HG03196 (cell line): ENCODE measurements around the gene IGSF1.

Experiments used
- ATAC-seq: cut with Tn5 transposase; IDR thresholded peaks from one replicate; pipeline ENCODE4 v1.9.1; 2021; ENCODE audit not compliant: unreplicated experiment

The IGSF1 gene, protein sequence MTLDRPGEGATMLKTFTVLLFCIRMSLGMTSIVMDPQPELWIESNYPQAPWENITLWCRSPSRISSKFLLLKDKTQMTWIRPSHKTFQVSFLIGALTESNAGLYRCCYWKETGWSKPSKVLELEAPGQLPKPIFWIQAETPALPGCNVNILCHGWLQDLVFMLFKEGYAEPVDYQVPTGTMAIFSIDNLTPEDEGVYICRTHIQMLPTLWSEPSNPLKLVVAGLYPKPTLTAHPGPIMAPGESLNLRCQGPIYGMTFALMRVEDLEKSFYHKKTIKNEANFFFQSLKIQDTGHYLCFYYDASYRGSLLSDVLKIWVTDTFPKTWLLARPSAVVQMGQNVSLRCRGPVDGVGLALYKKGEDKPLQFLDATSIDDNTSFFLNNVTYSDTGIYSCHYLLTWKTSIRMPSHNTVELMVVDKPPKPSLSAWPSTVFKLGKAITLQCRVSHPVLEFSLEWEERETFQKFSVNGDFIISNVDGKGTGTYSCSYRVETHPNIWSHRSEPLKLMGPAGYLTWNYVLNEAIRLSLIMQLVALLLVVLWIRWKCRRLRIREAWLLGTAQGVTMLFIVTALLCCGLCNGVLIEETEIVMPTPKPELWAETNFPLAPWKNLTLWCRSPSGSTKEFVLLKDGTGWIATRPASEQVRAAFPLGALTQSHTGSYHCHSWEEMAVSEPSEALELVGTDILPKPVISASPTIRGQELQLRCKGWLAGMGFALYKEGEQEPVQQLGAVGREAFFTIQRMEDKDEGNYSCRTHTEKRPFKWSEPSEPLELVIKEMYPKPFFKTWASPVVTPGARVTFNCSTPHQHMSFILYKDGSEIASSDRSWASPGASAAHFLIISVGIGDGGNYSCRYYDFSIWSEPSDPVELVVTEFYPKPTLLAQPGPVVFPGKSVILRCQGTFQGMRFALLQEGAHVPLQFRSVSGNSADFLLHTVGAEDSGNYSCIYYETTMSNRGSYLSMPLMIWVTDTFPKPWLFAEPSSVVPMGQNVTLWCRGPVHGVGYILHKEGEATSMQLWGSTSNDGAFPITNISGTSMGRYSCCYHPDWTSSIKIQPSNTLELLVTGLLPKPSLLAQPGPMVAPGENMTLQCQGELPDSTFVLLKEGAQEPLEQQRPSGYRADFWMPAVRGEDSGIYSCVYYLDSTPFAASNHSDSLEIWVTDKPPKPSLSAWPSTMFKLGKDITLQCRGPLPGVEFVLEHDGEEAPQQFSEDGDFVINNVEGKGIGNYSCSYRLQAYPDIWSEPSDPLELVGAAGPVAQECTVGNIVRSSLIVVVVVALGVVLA (N-terminal part only)

DNA sequence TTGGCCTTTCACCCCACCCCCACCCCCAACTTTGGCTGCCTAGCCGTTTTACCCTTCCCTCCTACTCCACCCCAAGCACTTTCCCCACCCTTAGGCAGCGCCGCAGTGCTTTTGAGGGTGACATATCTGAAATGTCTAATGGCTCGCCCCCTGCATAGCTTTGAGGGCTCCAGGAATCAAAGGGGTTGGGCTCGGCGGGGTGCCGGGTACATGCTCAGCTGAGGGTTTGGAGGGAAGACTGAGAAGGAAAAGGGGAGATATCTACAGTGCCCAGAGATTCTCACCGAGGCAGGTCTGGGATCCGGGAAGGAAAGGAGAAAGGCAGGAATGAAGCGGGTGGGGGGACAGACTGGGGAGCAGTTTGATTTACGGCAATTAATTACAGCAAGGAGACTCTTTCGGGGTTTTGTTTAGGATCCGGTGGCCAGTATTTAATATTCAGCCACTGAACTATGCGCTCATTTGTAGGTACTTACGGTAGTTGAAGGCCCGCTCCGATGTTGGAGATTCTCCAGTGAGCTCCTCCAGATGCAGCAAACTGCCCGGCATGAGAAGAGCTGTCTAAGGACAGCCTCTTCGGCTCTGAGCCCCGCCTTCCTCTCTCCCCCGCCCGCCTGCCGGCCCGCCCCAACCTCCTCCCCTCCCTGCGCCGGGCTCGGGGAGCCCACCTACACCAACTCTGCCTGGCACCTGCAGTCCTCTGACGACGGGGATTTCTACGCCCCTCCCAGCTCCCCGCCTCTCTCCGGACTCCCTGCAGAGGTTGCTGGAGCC, at the start of gene IGSF1:
IGSF1 (minus strand) TSS at position 569 of the 774 bp plus-strand sequence. CDS start 2,632 bp downstream, outside the sequence.
- ATAC-seq, result no peak

DNA sequence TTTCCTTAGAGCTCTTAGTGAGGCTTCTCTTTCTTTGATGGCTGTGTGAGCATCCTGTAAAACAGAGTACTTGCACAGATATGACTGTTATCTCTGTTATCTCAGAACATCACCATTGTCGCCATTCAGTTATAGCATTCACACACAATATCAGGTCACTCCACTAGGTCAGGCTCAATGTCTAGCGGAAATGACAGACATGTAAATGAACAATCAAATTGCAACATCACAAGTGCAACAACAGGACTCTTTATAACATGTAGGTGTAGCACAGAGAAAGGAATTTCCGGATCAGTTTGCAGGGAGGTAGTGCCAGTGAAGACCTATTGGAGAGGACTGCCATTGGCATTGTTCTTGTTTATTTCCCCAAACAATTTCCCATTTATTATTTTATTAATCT, 43.2 kb upstream of the IGSF1 start:
- ATAC-seq, result no peak

DNA sequence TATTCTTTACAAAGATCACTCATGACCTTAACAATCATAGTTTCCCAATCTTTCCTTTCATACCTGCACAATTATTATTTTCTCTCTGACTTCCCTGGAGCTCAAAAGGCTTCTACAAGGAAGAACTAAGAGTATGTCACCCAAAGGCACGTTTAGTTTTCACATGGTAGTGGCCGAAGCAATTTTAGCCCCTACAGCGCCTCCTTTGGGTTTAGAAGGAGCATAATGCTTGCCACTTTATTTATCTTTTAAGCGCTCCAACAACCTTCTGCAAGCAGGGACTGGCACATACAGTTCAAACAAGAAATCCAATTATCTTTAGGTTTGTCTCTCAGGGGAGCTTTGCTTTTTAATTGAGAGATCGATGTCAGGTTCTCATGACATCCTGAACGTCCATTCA, 42.0 kb upstream of the IGSF1 start:
- ATAC-seq, result no peak

DNA sequence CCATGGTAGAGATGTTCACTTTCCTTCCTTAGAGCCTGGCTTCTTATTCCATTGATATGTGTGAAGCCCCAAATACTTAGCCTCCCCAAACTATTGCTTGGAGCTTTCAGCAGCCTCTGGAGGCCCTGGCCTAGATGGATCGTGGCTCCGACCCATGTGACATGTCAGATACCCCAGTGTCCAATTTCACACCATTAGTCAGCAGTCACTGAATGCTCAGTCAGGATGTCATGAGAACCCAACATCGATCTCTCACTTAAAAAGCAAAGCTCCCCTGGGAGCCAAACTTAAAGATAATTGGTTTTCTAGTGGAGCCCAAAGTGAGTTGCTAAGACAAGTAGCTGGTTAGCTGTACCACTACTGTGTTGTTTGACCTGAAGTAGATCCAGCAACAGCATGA, 41.6 kb upstream of the IGSF1 start:
- no peak for ATAC-seq

DNA sequence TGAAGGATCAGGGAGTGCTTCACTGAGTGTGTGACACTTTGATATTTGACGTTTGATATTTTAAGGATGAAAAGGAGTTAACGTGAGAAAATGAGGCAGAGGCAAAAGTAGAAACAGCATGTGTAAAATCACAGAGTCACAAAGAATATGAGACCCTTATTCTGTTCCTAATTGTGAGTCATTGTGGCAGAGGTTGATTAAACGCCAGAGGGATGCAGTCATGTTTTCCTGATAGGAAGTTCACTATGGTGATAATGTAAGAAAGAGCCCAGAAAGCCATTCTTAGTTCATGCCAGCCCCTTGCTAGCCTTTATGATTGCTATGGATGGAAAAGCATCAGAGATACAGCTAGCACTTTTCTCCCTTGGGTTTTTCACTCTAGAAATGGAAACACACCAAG, 33.5 kb upstream of the IGSF1 start:
- no peak for ATAC-seq

DNA sequence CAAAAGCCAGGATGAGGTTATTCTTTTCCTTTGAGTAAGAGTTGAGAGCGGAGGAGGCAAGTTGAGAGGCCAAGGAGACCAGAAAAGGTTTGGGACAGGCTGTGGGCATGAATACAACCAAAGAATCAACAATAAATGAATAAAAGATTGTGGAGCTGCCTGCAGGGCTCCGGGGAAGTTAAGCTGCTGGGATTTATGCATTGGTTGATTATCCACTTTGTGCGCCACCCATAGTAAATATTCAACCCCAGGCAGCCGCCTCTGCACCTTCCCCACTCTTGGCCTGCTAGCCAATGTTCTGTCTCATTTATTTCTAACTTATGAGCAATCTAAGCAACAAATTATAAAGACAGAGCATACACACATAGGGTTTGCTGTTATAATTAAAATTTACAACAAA, 28.2 kb upstream of the IGSF1 start:
- no peak for ATAC-seq

DNA sequence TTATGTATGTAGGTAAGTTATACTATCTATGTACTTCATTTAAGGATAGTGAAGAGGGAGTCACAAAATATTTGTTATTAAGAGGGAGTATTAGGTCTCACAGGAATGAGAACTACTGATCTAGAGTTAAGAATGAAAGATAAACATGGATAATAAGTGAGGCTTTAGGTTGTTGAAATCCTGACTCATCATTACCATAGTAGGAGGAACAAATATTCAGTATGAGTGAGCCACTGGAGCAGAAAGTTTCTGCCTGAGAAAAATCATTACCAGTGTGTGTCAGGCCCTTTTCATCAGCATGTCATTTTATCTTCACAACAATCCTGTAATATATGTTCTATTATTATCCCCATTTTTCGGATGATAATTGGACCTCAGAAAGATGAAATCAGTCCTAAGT, 27.2 kb upstream of the IGSF1 start:
- ATAC-seq, result no peak

DNA sequence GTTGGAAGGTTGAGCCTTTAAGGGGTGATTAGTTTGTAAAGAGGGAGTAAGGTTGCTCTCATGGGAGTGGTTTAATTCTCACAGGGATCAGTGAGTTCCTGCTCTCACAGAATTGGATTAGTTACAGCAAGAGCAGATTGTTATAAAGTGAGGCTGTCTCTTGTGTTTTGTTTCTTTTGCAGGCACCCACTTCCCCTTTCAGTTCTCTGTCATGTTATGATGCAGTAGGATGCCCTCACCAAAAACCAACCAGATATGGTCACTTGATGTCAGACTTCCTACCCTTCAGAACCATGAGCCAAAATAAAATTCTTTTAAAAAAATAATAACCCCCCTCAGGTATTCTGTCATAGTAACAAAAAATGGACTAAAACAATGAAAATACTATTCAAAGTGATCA, 19.9 kb upstream of the IGSF1 start:
- no peak for ATAC-seq

DNA sequence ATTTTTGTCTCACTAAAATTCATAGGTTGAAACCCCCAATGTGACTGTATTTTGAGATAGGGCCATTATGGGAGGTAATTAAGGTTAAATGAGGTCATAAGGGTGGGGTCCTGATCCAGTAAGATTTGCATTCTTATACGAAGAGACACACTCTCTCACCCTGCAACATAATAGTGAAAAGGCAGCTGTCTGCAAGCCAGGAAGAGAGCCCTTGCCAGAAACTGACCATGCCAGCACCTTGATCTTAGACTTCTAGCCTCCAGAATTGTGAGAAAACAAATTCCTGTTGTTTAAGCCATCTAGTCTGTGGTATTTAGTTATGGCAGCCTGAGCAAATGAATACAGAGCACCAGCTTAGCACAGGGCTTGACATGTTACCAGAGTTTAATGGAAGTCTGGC, 17.5 kb upstream of the IGSF1 start:
- ATAC-seq, result no peak

DNA sequence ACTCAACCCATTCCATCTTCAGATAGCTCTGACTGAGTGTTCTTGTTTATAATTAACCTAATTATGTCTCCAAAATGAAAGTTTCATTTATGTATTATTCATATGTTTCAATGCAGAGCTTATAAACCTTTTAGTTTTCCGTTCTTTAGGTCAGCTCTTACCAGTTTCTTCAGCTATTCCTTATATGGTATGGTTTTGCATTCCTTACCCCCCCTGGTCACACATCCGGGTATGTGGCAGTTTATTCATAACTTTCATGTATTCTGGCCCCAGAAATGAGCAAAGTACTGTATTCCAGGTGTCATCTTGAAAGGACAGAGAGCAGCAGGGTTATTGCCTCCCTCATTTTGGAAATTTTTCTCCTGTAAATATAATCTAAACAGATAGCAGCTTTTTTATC, 16.8 kb upstream of the IGSF1 start:
- no peak for ATAC-seq

DNA sequence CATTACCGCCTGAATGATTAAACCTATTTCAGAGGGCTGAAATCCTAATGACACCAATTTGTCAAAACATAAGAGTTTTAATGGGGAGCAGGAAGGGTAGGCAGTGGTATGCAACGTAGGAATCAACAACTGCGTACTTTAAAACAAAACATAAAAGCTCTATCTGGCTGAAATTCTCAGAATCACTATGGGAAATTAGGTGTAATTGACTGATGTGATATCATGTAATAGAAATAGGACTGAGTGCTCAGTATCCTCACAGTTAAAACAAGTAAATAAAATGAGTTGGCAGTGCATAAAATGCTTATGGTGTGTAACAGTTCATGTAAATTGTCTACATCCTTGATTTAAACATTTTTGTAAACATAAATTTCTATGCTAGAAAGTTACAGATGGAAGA, 13.6 kb upstream of the IGSF1 start:
- ATAC-seq, result no peak

DNA sequence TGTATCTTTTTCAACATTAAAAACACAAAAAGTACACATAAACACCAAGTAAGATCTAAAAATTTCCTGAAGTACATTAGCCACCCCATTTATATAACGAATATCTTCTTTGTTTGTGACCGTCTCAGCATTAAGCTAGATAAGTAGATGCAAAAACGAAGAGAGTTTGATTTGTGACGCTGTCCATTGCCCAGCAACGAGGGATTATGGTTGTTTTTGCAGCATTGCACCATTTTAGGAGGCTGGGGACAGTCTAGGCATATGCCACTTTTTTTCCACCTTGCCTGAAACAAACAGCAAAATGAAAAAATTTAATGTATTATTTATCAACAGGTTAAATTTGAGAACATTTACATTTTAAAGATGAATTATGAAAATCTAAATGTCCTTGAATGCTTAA, 12.0 kb upstream of the IGSF1 start:
- no peak for ATAC-seq

DNA sequence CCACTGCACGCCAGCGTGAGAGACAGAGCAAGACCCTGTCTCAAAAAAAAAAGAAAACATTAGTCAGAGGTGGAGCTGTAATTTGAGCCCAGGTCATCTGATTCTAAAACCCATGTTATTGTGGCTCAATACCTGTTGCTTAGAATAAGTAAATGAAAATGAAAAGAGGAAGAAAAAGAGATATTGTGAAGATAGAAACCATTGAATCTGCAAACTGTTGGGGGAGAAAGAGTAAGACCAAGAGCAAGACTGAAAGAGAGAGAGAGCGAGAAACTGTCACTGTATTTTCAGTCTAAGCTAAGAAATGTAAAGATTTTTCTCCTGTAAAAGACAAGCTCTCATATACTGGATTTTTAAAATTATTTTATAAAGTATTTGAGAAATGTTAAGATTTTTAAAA, 9.7 kb upstream of the IGSF1 start:
- ATAC-seq, result no peak

DNA sequence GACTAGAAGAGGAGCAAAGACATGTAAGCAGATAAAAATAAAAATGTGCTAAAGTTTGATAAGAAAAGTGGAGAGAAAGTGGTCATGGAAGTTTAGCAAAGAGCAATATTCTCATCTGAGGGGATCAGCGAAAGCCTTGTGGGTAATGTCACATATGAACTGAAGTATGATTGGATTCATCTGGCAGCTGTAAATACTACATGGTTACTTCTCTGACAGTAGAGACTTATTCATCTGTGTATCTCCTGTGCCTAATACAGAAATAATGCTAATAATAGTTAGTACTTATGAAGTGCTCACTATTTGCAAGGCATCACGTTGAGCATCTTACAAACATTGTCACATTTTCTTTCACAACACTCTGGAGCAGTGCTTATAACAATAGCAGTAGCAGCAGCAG, 8.9 kb upstream of the IGSF1 start:
- ATAC-seq, result no peak

DNA sequence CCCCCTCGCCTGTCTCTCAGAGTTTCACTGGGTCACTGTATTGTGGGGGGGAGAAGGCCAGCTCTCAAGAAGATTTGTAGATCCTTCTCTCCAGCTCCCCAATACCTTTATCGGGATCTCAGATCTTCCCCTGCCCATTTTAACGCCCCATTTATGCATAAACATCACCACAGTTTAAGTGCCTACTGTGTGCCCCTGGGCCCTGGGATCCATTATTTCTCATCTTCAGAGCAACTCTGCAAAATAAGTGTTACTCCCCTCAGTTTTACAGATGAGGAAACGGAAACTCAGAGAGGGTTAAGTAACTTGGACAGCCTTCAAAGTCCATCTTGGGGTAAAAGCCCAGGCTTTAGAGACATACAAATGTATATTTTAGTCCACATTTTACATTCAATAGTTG, 421 bp upstream of the IGSF1 start:
- no peak for ATAC-seq

DNA sequence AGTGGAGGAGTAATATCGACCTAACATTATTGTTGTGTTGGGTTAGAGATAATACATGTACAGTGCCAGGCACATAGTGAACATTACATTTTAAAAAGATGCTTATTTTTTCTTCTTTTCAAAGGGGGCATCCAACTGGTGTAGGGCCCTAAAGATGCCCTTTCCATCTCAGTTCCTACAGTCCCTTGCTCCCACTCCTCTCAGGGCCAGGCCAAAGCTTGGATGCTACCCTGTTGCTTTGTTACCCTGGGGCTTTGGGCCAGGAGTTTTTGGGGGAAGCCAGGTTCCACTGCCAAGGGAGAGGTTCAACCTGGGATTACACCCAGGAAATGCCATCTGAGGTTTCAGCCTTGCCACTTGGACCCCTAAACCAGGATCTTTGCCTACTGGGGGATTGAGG, 918 bp downstream of the IGSF1 start:
- ATAC-seq, result no peak

DNA sequence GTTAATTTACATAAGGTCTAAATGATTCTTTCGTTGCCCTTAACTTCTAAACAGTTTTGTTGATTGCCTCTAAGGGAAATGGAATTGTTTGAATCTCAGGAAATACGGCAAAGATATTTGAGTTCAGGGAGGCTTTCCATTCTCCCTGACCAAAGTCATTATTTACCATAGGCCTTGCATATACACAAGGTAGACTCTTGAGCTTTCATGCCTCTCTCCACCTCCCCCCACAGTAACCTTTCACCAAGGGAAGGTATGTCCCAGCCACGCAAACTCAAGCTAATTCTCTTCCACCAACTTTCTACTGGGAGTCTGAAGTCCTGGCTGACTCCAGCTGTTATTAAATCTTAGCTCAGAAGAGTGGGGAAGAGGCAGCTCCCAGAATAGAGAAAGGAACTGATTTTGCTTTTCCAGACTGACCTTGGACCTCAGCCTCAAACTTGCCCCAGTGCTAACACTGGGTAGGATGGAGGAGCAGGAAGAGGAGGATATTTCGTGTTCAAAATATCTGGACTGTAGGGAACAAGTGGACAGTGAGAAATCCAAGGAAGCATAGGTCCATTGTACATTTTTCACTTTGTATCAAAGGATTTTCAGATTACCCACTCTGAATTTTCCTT, 1.4 kb downstream of the IGSF1 start:
- no peak for ATAC-seq

DNA sequence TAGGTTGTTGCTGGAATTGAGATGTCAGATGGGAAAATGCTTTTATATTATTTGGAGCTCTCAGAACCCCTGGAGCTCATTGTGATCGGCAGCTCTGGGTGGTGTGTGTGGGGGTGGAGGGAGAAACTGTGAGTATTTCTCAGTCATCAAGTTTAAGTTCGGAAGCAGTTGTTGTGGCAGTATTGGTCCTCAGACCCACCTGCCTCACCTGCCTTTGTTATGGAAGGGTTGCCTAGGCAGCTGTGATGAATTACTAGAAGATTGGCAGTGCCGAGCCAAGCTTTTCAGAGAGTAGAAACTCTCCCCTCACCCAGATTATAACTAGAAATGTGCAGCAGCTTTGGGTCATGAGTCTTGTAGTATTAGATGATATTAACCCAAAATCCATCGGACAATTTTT, 9.5 kb downstream of the IGSF1 start:
- ATAC-seq, result no peak

DNA sequence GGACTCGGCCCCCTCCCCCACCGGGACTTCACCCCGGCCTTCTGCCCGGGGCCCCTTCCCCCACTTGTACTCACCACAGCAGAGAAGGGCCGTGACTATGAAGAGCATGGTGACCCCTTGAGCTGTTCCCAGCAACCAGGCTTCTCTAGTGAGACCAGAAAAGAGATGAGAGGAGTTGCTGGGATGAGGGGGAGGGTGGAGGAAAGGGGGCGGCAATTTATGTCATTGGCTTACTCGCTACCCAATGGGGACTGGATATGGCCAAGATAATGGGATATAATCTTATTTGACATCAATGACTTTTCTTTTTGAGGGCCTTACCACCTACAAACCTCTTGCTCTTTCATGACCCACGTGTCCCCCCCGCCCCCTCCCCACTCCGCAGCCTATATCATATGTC, 9.9 kb downstream of the IGSF1 start:
- ATAC-seq, result no peak

DNA sequence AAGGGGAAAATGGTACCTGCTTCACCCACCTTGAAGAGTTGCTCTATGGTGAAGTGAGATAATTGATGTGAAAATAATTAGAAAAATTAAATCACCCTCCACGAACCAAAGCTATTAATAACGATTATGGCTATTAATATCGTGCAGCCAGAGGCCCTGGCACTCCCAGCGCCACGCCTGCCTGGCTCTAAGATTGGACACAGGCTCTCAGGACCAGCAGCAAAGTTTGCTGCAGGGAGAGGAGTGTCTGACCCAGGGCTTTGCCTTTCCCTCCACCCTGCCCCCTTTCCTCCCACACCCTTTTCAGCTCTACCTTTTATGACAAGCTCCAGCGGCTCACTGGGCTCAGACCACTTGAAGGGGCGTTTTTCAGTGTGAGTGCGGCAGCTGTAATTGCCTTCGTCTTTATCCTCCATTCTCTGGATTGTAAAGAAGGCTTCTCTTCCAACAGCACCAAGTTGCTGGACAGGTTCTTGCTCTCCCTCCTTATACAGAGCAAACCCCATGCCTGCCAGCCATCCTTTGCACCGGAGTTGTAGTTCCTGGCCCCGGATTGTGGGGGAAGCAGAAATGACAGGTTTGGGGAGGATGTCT, 11.5 kb downstream of the IGSF1 start:
- ATAC-seq, result no peak
